Hepatocyte (in vitro differentiated cells): ENCODE results near the gene REL. TPM values are rescaled to one million over a fixed set of nuclear protein-coding genes. Genes with fewer than 3 reads are reported as not detected.

ENCODE experiments used
- DNase-seq: peaks from one replicate; pipeline ENCODE4 v3.0.0-alpha.2; 2016; ENCODE audit warnings: low spot score
- H2AFZ ChIP-seq: fragments of 200-600 bp; sonication (generic); 2 replicates; pipeline ENCODE4 v1.6.0; 2016; ENCODE audit warnings: antibody characterized with exemption, mild to moderate bottlenecking
- H3K27ac ChIP-seq: fragments of 200-600 bp; sonication (generic); 2 replicates; pipeline ENCODE4 v1.5.1; 2016; ENCODE audit warnings: mild to moderate bottlenecking
- H3K27me3 ChIP-seq: fragments of 200-600 bp; sonication (generic); 2 replicates; pipeline ENCODE4 v1.6.1; 2016
- H3K36me3 ChIP-seq: fragments of 200-600 bp; sonication (generic); replicated peaks from 2 replicates; pipeline ENCODE4 v1.5.1; 2016; ENCODE audit warnings: low read depth; ENCODE audit not compliant: insufficient read depth
- H3K4me1 ChIP-seq: fragments of 200-600 bp; sonication (generic); 2 replicates; pipeline ENCODE4 v1.5.1; 2016; ENCODE audit warnings: mild to moderate bottlenecking, moderate library complexity; ENCODE audit not compliant: insufficient read depth
- H3K4me2 ChIP-seq: fragments of 200-600 bp; sonication (generic); 2 replicates; pipeline ENCODE4 v1.6.0; 2016
- H3K4me3 ChIP-seq: fragments of 200-600 bp; sonication (generic); 2 replicates; pipeline ENCODE4 v1.5.1; 2016; ENCODE audit warnings: mild to moderate bottlenecking
- H3K79me2 ChIP-seq: fragments of 200-600 bp; sonication (generic); 2 replicates; pipeline ENCODE4 v1.6.0; 2017; ENCODE audit warnings: mild to moderate bottlenecking
- H3K9me2 ChIP-seq: fragments of 200-600 bp; sonication (generic); replicated peaks from 2 replicates; pipeline ENCODE4 v1.6.0; 2017; ENCODE audit warnings: mild to moderate bottlenecking; ENCODE audit not compliant: insufficient read depth
- H3K9me3 ChIP-seq: fragments of 200-600 bp; sonication (generic); 2 replicates; pipeline ENCODE4 v1.5.1; 2016; ENCODE audit warnings: low read depth, mild to moderate bottlenecking
- H4K20me1 ChIP-seq: fragments of 200-600 bp; sonication (generic); 2 replicates; pipeline ENCODE4 v1.6.0; 2016; ENCODE audit warnings: mild to moderate bottlenecking; ENCODE audit not compliant: insufficient read depth, poor library complexity, severe bottlenecking
- EZH2 ChIP-seq: fragments of 200-600 bp; sonication (generic); IDR thresholded peaks from 2 replicates; pipeline ENCODE4 v1.6.1; 2016; ENCODE audit warnings: antibody characterized with exemption, mild to moderate bottlenecking, borderline replicate concordance
- EZH2phosphoT487 ChIP-seq: fragments of 200-600 bp; sonication (generic); IDR thresholded peaks from one replicate; pipeline ENCODE4 v1.6.1; 2018; ENCODE audit warnings: antibody characterized with exemption, mild to moderate bottlenecking, low read depth, moderate library complexity; ENCODE audit not compliant: unreplicated experiment, severe bottlenecking
- WGBS: methylation state at CpG from one replicate; pipeline ENCODE4 v1.1.6; 2016; ENCODE audit warnings: low lambda C conversion rate; ENCODE audit errors: missing lambda C conversion rate; 5-methylcytosine and 5-hydroxymethylcytosine counted together
- polyA plus RNA-seq: library from polyadenylated mRNA; unstranded; fragments of >200 nt; fragmentation: Nextera tagmentation; extraction: Ambion mirVana; gene quantifications from 2 replicates; pipeline ENCODE4 v1.2.1, GENCODE V29; 2016
- total RNA-seq: library from RNA; depleted of rRNA; stranded (reverse); fragments of >200 nt; gene quantifications from 2 replicates; pipeline ENCODE4 v1.2.3, GENCODE V29; 2014
- TF ChIP-seq, protein P1 (sequence below): fragments of 200-600 bp; sonication (generic); IDR thresholded peaks from 2 replicates; pipeline ENCODE4 v1.5.1; 2016; ENCODE audit warnings: antibody characterized with exemption, mild to moderate bottlenecking; ENCODE audit not compliant: poor library complexity

REL gene
- total and polyA plus RNA-seq, 2 experiments from 2014 or later: 4.2 to 12.3 TPM

DNA sequence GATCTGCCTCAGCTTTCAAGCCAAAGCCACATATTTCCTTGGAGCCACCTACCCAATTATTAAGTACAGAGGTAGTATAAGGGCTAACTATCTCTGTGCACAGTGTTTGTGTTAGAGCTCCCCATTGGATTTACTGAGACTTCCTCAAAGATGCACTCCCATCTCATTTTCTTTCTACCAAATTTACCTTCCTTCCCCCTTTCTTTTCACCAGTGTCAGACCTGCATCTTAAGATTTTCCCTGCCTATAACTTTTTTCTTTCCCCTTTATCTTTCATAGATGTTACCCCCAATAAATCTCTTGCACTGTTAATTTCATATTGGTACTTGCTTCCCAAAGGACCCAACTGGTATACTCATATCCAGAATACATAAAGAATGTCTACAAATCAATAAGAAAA, 5.9 kb upstream of the REL start:
- H3K4me1 ChIP-seq: no peaks in the 10 kb centered on the region
- H3K27me3 ChIP-seq: no peaks in the 10 kb centered on the region
- H3K27ac ChIP-seq: no peak overlapping the region
- H3K4me3 ChIP-seq: no peak overlapping the region
- no peaks in the 10 kb centered on the region for H3K36me3 ChIP-seq
- no peaks in the 10 kb centered on the region for H3K79me2 ChIP-seq
- H3K9me3 ChIP-seq: no peaks in the 10 kb centered on the region
- DNase-seq: no peak
- no peaks in the 10 kb centered on the region for H4K20me1 ChIP-seq
- no peak overlapping the region for H2AFZ ChIP-seq
- H3K9me2 ChIP-seq: no peaks in the 10 kb centered on the region
- TF ChIP-seq EZH2phosphoT487: no peak
- TF ChIP-seq, protein P1, sequence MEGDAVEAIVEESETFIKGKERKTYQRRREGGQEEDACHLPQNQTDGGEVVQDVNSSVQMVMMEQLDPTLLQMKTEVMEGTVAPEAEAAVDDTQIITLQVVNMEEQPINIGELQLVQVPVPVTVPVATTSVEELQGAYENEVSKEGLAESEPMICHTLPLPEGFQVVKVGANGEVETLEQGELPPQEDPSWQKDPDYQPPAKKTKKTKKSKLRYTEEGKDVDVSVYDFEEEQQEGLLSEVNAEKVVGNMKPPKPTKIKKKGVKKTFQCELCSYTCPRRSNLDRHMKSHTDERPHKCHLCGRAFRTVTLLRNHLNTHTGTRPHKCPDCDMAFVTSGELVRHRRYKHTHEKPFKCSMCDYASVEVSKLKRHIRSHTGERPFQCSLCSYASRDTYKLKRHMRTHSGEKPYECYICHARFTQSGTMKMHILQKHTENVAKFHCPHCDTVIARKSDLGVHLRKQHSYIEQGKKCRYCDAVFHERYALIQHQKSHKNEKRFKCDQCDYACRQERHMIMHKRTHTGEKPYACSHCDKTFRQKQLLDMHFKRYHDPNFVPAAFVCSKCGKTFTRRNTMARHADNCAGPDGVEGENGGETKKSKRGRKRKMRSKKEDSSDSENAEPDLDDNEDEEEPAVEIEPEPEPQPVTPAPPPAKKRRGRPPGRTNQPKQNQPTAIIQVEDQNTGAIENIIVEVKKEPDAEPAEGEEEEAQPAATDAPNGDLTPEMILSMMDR: no peak
- no peak for TF ChIP-seq EZH2
- H3K4me2 ChIP-seq: no peak overlapping the region

- peak overlapping the region; percentile 57 for H3K4me3 ChIP-seq
- peak overlapping the region; percentile 71 for H3K4me2 ChIP-seq
- H3K9me2 ChIP-seq: no peaks in the 10 kb centered on the region
- H3K4me1 ChIP-seq: peaks cover 7% of the 10 kb centered on the region
- 5% methylated on average over 13 of the region's 18 CpGs for WGBS
- no peak for DNase-seq
- H3K36me3 ChIP-seq: no peaks in the 10 kb centered on the region
- H3K27ac ChIP-seq: peak overlapping the region; percentile 99
- H3K79me2 ChIP-seq: peaks cover 33% of the 10 kb centered on the region
- H3K27me3 ChIP-seq: no peaks in the 10 kb centered on the region
- no peaks in the 10 kb centered on the region for H3K9me3 ChIP-seq
- H2AFZ ChIP-seq: peak overlapping the region; percentile 81
- no peak for TF ChIP-seq EZH2phosphoT487
- TF ChIP-seq, protein P1: peak; percentile 23
- peaks cover 8% of the 10 kb centered on the region for H4K20me1 ChIP-seq
Measured at GRCh38 chr2:60880643-60881046, 729 bp upstream of the REL start.

GRCh38 chr2:60882971-60883753, 1.8 kb downstream of the REL start:
- H3K79me2 ChIP-seq: peaks cover 58% of the 10 kb centered on the region

More at GRCh38 chr2:60882971-60883753, 1.8 kb downstream of the REL start:
- Histone ChIP-seq H3K9me2 (no peaks in the 10 kb centered on the region), H3K36me3 (no peaks in the 10 kb centered on the region), H2AFZ (no peak overlapping the region), H3K4me1 (peaks cover 7% of the 10 kb centered on the region), H3K9me3 (no peaks in the 10 kb centered on the region), H3K4me3 (peak overlapping the region; percentile 54), H3K27me3 (no peaks in the 10 kb centered on the region), H3K4me2 (peak overlapping the region; percentile 89), H4K20me1 (peaks cover 8% of the 10 kb centered on the region), H3K27ac (peak overlapping the region; percentile 99)
- 22% methylated on average over 8 of the region's 8 CpGs for WGBS
- peak; percentile 11 for DNase-seq
- no peak for TF ChIP-seq EZH2
- TF ChIP-seq EZH2phosphoT487: no peak
- TF ChIP-seq, protein P1: no peak
